ENCODE measurements around the gene ELMO2.

- TF ChIP-seq CTCF (IDR thresholded peaks at IDR 0.05) (no peak), POLR2AphosphoS5 (IDR thresholded peaks at IDR 0.05) (no peak), POLR2A (IDR thresholded peaks at IDR 0.05) (no peak), EP300 (IDR thresholded peaks at IDR 0.05) (no peak)
Measured at GRCh38 chr20:46414608-46415007, 8.2 kb upstream of the ELMO2 start.
